HEK293 (cell line): ENCODE measurements around the gene MYLK4.

Source experiments
- EGR2 ChIP-seq: fragments of 450-650 bp; formaldehyde crosslinking; IDR thresholded peaks from 2 replicates; pipeline ENCODE4 v1.5.1; 2016; ENCODE audit warnings: low read depth, missing biosample characterization, missing genetic modification characterization
- HOXD13 ChIP-seq: sonication (generic); formaldehyde crosslinking; IDR thresholded peaks from 2 replicates; pipeline ENCODE4 v1.8.0; 2022; ENCODE audit warnings: missing genetic modification reagents, borderline replicate concordance
- MZF1 ChIP-seq: fragments of 450-650 bp; formaldehyde crosslinking; IDR thresholded peaks from 2 replicates; pipeline ENCODE4 v1.5.1; 2017; ENCODE audit warnings: missing biosample characterization, missing genetic modification characterization, borderline replicate concordance
- ZBTB20 ChIP-seq: fragments of 450-650 bp; formaldehyde crosslinking; IDR thresholded peaks from 2 replicates; pipeline ENCODE4 v1.5.1; 2016; ENCODE audit warnings: missing biosample characterization, missing genetic modification characterization
- ZBTB8A ChIP-seq: fragments of 450-650 bp; formaldehyde crosslinking; IDR thresholded peaks from 2 replicates; pipeline ENCODE4 v1.5.1; 2016; ENCODE audit warnings: missing biosample characterization, missing genetic modification characterization
- ZNF112 ChIP-seq: fragments of 450-650 bp; formaldehyde crosslinking; IDR thresholded peaks from 2 replicates; pipeline ENCODE4 v1.5.0; 2017; ENCODE audit warnings: missing biosample characterization, missing genetic modification characterization
- ZNF19 ChIP-seq: fragments of 450-650 bp; formaldehyde crosslinking; IDR thresholded peaks from 2 replicates; pipeline ENCODE4; 2016; ENCODE audit warnings: missing biosample characterization, missing genetic modification characterization, low read depth
- ZNF2 ChIP-seq: fragments of 450-650 bp; formaldehyde crosslinking; IDR thresholded peaks from 2 replicates; pipeline ENCODE4 v1.5.1; 2016; ENCODE audit warnings: missing biosample characterization, missing genetic modification characterization
- ZNF24 ChIP-seq: fragments of 450-650 bp; formaldehyde crosslinking; IDR thresholded peaks from 2 replicates; pipeline ENCODE4 v1.5.1; 2016; ENCODE audit warnings: missing biosample characterization, missing genetic modification characterization
- ZNF394 ChIP-seq: fragments of 450-650 bp; formaldehyde crosslinking; IDR thresholded peaks from 2 replicates; pipeline ENCODE4 v1.5.1; 2016; ENCODE audit warnings: missing biosample characterization, missing genetic modification characterization, mild to moderate bottlenecking, moderate library complexity, borderline replicate concordance
- ZNF416 ChIP-seq: fragments of 450-650 bp; formaldehyde crosslinking; IDR thresholded peaks from 2 replicates; pipeline ENCODE4 v1.5.1; 2016; ENCODE audit warnings: missing biosample characterization, missing genetic modification characterization
- ZNF514 ChIP-seq: fragments of 450-650 bp; formaldehyde crosslinking; IDR thresholded peaks from 2 replicates; pipeline ENCODE4 v1.5.1; 2016; ENCODE audit warnings: missing biosample characterization, missing genetic modification characterization
- ZNF561 ChIP-seq: fragments of 450-650 bp; IDR thresholded peaks from 2 replicates; pipeline ENCODE4 v1.5.1; 2018; ENCODE audit warnings: missing biosample characterization, missing genetic modification characterization, borderline replicate concordance
- TF ChIP-seq, protein P1 (sequence below): fragments of 450-650 bp; formaldehyde crosslinking; IDR thresholded peaks from 2 replicates; pipeline ENCODE4 v1.5.1; 2016; ENCODE audit warnings: missing biosample characterization, missing genetic modification characterization, low read depth
- TF ChIP-seq, protein P2 (sequence below): fragments of 450-650 bp; formaldehyde crosslinking; IDR thresholded peaks from 2 replicates; pipeline ENCODE4 v1.5.1; 2016; ENCODE audit warnings: missing biosample characterization, missing genetic modification characterization
- TF ChIP-seq, protein P3 (sequence below): fragments of 450-650 bp; formaldehyde crosslinking; IDR thresholded peaks from 2 replicates; pipeline ENCODE4 v1.5.0; 2017; ENCODE audit warnings: missing biosample characterization, missing genetic modification characterization, borderline replicate concordance
- TF ChIP-seq, protein P4 (sequence below): fragments of 450-650 bp; formaldehyde crosslinking; IDR thresholded peaks from 2 replicates; pipeline ENCODE4 v1.5.1; 2016; ENCODE audit warnings: missing biosample characterization, missing genetic modification characterization
- TF ChIP-seq, protein P5 (sequence below): fragments of 450-650 bp; formaldehyde crosslinking; IDR thresholded peaks from 2 replicates; pipeline ENCODE4 v1.5.1; 2016; ENCODE audit warnings: missing biosample characterization, missing genetic modification characterization
- TF ChIP-seq, protein P6 (sequence below): fragments of 450-650 bp; formaldehyde crosslinking; IDR thresholded peaks from 2 replicates; pipeline ENCODE4 v1.5.1; 2016; ENCODE audit warnings: missing biosample characterization, missing genetic modification characterization
- TF ChIP-seq, protein P7 (sequence below): fragments of 450-650 bp; formaldehyde crosslinking; IDR thresholded peaks from 2 replicates; pipeline ENCODE4 v1.5.1; 2016; ENCODE audit warnings: missing biosample characterization, missing genetic modification characterization, borderline replicate concordance
- TF ChIP-seq, protein P8 (sequence below): fragments of 450-650 bp; formaldehyde crosslinking; IDR thresholded peaks from 2 replicates; pipeline ENCODE4 v1.5.1; 2016; ENCODE audit warnings: missing biosample characterization, missing genetic modification characterization

The MYLK4 gene

DNA sequence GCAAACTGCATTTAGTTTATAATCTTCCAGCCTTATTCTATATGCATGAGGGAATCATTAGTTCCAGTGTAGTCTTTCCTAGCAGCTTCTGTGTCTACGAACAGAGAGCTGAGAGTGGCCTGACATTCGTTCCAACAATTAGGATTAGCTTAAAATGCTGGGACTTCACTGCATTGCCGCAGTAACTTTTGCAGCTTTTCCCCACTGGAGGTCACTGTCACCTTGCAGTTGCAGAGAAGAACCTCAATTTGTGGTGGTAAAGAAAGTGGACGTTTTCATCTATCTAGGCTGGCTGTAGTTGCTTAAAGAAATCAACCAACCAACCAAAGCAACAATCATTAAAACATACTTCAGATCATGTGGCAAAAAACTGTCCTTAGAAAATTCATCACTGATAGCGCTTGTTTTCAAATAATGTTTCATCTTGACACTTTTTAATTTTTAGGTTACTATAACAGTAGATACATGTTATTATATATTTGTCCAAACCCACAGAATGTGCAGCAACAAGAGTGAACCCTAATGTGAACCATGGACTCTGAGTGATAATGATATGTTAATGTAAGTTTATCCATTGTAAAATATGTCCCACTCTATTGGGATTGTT, 12.2 kb downstream of the MYLK4 start (continued):
- TF ChIP-seq ZNF514 (tag by site-specific recombination) = no peak
- TF ChIP-seq, protein P1, sequence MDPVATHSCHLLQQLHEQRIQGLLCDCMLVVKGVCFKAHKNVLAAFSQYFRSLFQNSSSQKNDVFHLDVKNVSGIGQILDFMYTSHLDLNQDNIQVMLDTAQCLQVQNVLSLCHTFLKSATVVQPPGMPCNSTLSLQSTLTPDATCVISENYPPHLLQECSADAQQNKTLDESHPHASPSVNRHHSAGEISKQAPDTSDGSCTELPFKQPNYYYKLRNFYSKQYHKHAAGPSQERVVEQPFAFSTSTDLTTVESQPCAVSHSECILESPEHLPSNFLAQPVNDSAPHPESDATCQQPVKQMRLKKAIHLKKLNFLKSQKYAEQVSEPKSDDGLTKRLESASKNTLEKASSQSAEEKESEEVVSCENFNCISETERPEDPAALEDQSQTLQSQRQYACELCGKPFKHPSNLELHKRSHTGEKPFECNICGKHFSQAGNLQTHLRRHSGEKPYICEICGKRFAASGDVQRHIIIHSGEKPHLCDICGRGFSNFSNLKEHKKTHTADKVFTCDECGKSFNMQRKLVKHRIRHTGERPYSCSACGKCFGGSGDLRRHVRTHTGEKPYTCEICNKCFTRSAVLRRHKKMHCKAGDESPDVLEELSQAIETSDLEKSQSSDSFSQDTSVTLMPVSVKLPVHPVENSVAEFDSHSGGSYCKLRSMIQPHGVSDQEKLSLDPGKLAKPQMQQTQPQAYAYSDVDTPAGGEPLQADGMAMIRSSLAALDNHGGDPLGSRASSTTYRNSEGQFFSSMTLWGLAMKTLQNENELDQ (tag by site-specific recombination) = no peak
- TF ChIP-seq, protein P2, sequence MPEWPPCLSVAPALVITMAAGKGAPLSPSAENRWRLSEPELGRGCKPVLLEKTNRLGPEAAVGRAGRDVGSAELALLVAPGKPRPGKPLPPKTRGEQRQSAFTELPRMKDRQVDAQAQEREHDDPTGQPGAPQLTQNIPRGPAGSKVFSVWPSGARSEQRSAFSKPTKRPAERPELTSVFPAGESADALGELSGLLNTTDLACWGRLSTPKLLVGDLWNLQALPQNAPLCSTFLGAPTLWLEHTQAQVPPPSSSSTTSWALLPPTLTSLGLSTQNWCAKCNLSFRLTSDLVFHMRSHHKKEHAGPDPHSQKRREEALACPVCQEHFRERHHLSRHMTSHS (tag by site-specific recombination) = no peak
- TF ChIP-seq ZNF2 (tag by site-specific recombination) = 0 out of 2 replicates have a peak, but pooled peaks have one; percentile 24
- TF ChIP-seq, protein P3, sequence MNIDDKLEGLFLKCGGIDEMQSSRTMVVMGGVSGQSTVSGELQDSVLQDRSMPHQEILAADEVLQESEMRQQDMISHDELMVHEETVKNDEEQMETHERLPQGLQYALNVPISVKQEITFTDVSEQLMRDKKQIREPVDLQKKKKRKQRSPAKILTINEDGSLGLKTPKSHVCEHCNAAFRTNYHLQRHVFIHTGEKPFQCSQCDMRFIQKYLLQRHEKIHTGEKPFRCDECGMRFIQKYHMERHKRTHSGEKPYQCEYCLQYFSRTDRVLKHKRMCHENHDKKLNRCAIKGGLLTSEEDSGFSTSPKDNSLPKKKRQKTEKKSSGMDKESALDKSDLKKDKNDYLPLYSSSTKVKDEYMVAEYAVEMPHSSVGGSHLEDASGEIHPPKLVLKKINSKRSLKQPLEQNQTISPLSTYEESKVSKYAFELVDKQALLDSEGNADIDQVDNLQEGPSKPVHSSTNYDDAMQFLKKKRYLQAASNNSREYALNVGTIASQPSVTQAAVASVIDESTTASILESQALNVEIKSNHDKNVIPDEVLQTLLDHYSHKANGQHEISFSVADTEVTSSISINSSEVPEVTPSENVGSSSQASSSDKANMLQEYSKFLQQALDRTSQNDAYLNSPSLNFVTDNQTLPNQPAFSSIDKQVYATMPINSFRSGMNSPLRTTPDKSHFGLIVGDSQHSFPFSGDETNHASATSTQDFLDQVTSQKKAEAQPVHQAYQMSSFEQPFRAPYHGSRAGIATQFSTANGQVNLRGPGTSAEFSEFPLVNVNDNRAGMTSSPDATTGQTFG (tag by site-specific recombination) = no peak
- TF ChIP-seq ZNF561 (tag by site-specific recombination) = 0 out of 2 replicates have a peak, but pooled peaks have one; percentile 33
- no peak for TF ChIP-seq ZNF112
- peak; percentile 46; the same call in 1 of the 2 replicates for TF ChIP-seq ZNF394 (tag by site-specific recombination)
- TF ChIP-seq ZNF24 = no peak
- TF ChIP-seq, protein P4, sequence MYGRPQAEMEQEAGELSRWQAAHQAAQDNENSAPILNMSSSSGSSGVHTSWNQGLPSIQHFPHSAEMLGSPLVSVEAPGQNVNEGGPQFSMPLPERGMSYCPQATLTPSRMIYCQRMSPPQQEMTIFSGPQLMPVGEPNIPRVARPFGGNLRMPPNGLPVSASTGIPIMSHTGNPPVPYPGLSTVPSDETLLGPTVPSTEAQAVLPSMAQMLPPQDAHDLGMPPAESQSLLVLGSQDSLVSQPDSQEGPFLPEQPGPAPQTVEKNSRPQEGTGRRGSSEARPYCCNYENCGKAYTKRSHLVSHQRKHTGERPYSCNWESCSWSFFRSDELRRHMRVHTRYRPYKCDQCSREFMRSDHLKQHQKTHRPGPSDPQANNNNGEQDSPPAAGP (tag by site-specific recombination) = no peak
- TF ChIP-seq ZNF19 (tag by site-specific recombination) = no peak
- TF ChIP-seq, protein P5, sequence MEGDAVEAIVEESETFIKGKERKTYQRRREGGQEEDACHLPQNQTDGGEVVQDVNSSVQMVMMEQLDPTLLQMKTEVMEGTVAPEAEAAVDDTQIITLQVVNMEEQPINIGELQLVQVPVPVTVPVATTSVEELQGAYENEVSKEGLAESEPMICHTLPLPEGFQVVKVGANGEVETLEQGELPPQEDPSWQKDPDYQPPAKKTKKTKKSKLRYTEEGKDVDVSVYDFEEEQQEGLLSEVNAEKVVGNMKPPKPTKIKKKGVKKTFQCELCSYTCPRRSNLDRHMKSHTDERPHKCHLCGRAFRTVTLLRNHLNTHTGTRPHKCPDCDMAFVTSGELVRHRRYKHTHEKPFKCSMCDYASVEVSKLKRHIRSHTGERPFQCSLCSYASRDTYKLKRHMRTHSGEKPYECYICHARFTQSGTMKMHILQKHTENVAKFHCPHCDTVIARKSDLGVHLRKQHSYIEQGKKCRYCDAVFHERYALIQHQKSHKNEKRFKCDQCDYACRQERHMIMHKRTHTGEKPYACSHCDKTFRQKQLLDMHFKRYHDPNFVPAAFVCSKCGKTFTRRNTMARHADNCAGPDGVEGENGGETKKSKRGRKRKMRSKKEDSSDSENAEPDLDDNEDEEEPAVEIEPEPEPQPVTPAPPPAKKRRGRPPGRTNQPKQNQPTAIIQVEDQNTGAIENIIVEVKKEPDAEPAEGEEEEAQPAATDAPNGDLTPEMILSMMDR (tag by site-specific recombination) = peak; percentile 82
- no peak for TF ChIP-seq MZF1 (tag by site-specific recombination)
- TF ChIP-seq ZNF416 (tag by site-specific recombination) = no peak
- no peak for TF ChIP-seq HOXD13 (CRISPR knock-in tag)
- TF ChIP-seq, protein P6, sequence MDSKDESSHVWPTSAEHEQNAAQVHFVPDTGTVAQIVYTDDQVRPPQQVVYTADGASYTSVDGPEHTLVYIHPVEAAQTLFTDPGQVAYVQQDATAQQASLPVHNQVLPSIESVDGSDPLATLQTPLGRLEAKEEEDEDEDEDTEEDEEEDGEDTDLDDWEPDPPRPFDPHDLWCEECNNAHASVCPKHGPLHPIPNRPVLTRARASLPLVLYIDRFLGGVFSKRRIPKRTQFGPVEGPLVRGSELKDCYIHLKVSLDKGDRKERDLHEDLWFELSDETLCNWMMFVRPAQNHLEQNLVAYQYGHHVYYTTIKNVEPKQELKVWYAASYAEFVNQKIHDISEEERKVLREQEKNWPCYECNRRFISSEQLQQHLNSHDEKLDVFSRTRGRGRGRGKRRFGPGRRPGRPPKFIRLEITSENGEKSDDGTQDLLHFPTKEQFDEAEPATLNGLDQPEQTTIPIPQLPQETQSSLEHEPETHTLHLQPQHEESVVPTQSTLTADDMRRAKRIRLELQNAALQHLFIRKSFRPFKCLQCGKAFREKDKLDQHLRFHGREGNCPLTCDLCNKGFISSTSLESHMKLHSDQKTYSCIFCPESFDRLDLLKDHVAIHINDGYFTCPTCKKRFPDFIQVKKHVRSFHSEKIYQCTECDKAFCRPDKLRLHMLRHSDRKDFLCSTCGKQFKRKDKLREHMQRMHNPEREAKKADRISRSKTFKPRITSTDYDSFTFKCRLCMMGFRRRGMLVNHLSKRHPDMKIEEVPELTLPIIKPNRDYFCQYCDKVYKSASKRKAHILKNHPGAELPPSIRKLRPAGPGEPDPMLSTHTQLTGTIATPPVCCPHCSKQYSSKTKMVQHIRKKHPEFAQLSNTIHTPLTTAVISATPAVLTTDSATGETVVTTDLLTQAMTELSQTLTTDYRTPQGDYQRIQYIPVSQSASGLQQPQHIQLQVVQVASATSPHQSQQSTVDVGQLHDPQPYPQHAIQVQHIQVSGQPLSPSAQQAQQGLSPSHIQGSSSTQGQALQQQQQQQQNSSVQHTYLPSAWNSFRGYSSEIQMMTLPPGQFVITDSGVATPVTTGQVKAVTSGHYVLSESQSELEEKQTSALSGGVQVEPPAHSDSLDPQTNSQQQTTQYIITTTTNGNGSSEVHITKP (tag by site-specific recombination) = no peak
- TF ChIP-seq ZBTB8A = no peak
- TF ChIP-seq, protein P7, sequence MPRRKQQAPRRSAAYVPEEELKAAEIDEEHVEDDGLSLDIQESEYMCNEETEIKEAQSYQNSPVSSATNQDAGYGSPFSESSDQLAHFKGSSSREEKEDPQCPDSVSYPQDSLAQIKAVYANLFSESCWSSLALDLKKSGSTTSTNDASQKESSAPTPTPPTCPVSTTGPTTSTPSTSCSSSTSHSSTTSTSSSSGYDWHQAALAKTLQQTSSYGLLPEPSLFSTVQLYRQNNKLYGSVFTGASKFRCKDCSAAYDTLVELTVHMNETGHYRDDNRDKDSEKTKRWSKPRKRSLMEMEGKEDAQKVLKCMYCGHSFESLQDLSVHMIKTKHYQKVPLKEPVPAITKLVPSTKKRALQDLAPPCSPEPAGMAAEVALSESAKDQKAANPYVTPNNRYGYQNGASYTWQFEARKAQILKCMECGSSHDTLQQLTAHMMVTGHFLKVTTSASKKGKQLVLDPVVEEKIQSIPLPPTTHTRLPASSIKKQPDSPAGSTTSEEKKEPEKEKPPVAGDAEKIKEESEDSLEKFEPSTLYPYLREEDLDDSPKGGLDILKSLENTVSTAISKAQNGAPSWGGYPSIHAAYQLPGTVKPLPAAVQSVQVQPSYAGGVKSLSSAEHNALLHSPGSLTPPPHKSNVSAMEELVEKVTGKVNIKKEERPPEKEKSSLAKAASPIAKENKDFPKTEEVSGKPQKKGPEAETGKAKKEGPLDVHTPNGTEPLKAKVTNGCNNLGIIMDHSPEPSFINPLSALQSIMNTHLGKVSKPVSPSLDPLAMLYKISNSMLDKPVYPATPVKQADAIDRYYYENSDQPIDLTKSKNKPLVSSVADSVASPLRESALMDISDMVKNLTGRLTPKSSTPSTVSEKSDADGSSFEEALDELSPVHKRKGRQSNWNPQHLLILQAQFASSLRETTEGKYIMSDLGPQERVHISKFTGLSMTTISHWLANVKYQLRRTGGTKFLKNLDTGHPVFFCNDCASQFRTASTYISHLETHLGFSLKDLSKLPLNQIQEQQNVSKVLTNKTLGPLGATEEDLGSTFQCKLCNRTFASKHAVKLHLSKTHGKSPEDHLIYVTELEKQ (tag by site-specific recombination) = no peak
- TF ChIP-seq, protein P8, sequence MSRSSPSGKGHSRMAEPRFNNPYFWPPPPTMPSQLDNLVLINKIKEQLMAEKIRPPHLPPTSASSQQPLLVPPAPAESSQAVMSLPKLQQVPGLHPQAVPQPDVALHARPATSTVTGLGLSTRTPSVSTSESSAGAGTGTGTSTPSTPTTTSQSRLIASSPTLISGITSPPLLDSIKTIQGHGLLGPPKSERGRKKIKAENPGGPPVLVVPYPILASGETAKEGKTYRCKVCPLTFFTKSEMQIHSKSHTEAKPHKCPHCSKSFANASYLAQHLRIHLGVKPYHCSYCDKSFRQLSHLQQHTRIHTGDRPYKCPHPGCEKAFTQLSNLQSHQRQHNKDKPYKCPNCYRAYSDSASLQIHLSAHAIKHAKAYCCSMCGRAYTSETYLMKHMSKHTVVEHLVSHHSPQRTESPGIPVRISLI (tag by site-specific recombination) = no peak
- no peak for TF ChIP-seq ZBTB20 (tag by site-specific recombination)
- no peak for TF ChIP-seq EGR2 (tag by site-specific recombination)
